Heart right ventricle (tissue), 16 donors: ENCODE data around the gene POGZ. TPM values are rescaled to one million over a fixed set of nuclear protein-coding genes. Genes with fewer than 3 reads are reported as not detected.
"Not testable (repeated sequence)": the region's sequence is repeated elsewhere in the genome, so short reads cannot be mapped to it uniquely, and the experiment has no call there.

Experiments
- ATAC-seq, 8 donors: fragments of 200-7000 bp; cut with Tn5 transposase; one replicate each; pipeline ENCODE4 v1.9.1; 2020; ENCODE audit warnings: mild to moderate bottlenecking in 8 of 8, moderate library complexity in 8 of 8, moderate number of reproducible peaks in 1 of 8
- DNase-seq, 2 donors: peaks; one replicate each; pipeline ENCODE4 v3.0.0-alpha.2; 2020
- H3K27ac ChIP-seq, 10 donors: fragments of 200-600 bp; sonication (generic) in 2 of 10; one replicate each; pipeline versions ENCODE4 v1.5.0 to v1.8.0; 2020 to 2022; ENCODE audit warnings: mild to moderate bottlenecking in 3 of 10
- H3K27me3 ChIP-seq, 7 donors: fragments of 200-600 bp; one replicate each; pipeline ENCODE4 v1.8.0; 2021 to 2022; ENCODE audit warnings: mild to moderate bottlenecking in 2 of 7
- H3K36me3 ChIP-seq, 9 donors: fragments of 200-600 bp; sonication (generic) in 1 of 9; one replicate each; pipeline versions ENCODE4 v1.5.0 to v1.8.0; 2020 to 2022; ENCODE audit warnings: mild to moderate bottlenecking in 2 of 9
- H3K4me1 ChIP-seq, 9 donors: fragments of 200-600 bp; sonication (generic) in 1 of 9; one replicate each; pipeline versions ENCODE4 v1.5.0 to v1.8.0; 2020 to 2022; ENCODE audit warnings: mild to moderate bottlenecking in 4 of 9
- H3K4me3 ChIP-seq, 10 donors: fragments of 200-600 bp; sonication (generic) in 2 of 10; one replicate each; pipeline versions ENCODE4 v1.5.0 to v1.8.0; 2020 to 2022; ENCODE audit warnings: mild to moderate bottlenecking in 7 of 10, moderate library complexity in 2 of 10
- H3K9me3 ChIP-seq, 11 donors: fragments of 200-600 bp in 10 of 11; sonication (generic) in 2 of 11; one replicate each; pipeline versions ENCODE4 v1.5.0 to v1.8.0; 2013 to 2022; ENCODE audit warnings: mild to moderate bottlenecking in 2 of 11, control low read depth in 1 of 11, moderate library complexity in 1 of 11
- CTCF ChIP-seq, 9 donors: fragments of 200-600 bp; sonication (generic) in 2 of 9; IDR thresholded peaks; one replicate each; pipeline versions ENCODE4 v1.5.0 to v1.8.0; 2021 to 2022; ENCODE audit warnings: antibody characterized with exemption in 9 of 9, mild to moderate bottlenecking in 5 of 9, moderate library complexity in 1 of 9
- WGBS, 2 donors: extraction: QIAGEN DNeasy Blood & Tissue Kit; methylation state at CpG; one replicate each; pipeline ENCODE4 v1.1.7; 2013; ENCODE audit warnings: inconsistent platforms in 1 of 2; 5-methylcytosine and 5-hydroxymethylcytosine counted together
- intact Hi-C, 10 donors: fragments of 100-400 bp; cut with DNase I; formaldehyde crosslinking; loops; one replicate each; pipeline versions ENCODE4 v1.11.1 to v1.14.2; 2022
- polyA plus RNA-seq, 2 donors: library from polyadenylated mRNA; stranded (reverse); fragments of 200-250 nt; gene quantifications; one replicate each; pipeline ENCODE4 v1.2.3, GENCODE V29; 2013
- total RNA-seq, 10 donors: library from RNA; stranded (reverse); fragmentation: NEBNext Ultra II Directional in 3 of 10; extraction: Animal tissue kit (Norgen Biotek cat#: 25700) in 3 of 10; gene quantifications; one replicate each; pipeline versions ENCODE4 v1.2.1 to v1.2.4, GENCODE V29; 2021 to 2023
- donor health status: Arrhythmogenic right ventricular cardiomyopathy.
- donor health status: ischemic (EF 13 %, LVEDD 7.1; RV severe dilation, severe dysfunction).
- donor health status: healthy with polysubstance abuse.
- donor health status: DM: no; HTN: yes; CAD: no.
- donor health status: DM: no; HTN: no; CAD: no.
- donor health status: ischemic (EF 25% LVEDD 6.9; RV normal size, moderate dysfunction).
- donor health status: ischemic (EF 25% LVEDD 5.7; RV mildly dilated, moderate dysfunction).
- donor health status: healthy.
- donor health status: DM: yes; HTN: yes; CAD: no.
- donor health status: Ischemic cardiomyopathy.
- donor health status: ischemic (EF 35%, LVEDD 5.7; RV mildly dilated, moderate dysfunction).
- donor health status: nonischemic (EF 11% LVEDD 7.7; RV severe dilation, severe dysfunction).
- donor health status: DM: yes; HTN: yes; CAD: no.
- donor health status: PGD.
- donor health status: ischemic (EF 29% LVEDD 5.4; RV normal size, mild dysfunction).
- donor health status: nonischemic (EF 23%, LVEDD 6.1; RV moderate dilation, normal function).

POGZ gene
- total and polyA plus RNA-seq, 12 donors: 8.2 to 58.6 (median 47.4) TPM

DNA sequence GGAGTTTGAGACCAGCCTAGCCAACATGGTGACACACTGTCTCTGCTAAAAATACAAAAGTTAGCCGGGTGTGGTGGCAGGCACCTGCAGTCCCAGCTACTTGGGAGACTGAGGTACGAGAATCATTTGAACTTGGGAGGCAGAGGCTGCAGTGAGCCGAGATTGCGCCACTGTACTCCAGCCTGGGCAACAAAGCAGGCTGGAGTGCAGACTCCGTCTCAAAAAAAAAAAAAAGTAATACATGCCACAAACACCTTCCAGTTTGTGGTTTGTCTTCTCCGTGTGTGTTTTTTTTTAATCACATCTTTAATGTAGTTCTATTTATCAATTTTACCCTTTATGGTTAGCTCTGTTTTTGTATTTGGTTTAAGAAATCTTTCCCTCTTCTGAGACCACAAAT, 22.3 kb downstream of the POGZ start:
- TF ChIP-seq CTCF (IDR thresholded peaks at IDR 0.05): no peak
- DNase-seq: no peak
- ATAC-seq: no peak
- H3K27me3 ChIP-seq: no peaks in the 10 kb centered on the region
- H3K4me3 ChIP-seq: no peak overlapping the region
- peaks cover 0 to 54% (median 32%) of the 10 kb centered on the region in 9 donors for H3K4me1 ChIP-seq
- intact Hi-C loops: no loop called here
- H3K9me3 ChIP-seq: no peaks in the 10 kb centered on the region
- 81 to 85% methylated on average over 6 of the region's 6 CpGs for WGBS, 2 donors
- no peak overlapping the region for H3K27ac ChIP-seq
- peaks cover 0 to 75% (median 10%) of the 10 kb centered on the region in 9 donors for H3K36me3 ChIP-seq

- no peak for TF ChIP-seq CTCF (IDR thresholded peaks at IDR 0.05)
- ATAC-seq (no peak), DNase-seq (no peak)
- Histone ChIP-seq H3K4me1 (peaks cover 0 to 44% (median 26%) of the 10 kb centered on the region in 9 donors), H3K27me3 (no peaks in the 10 kb centered on the region), H3K9me3 (no peaks in the 10 kb centered on the region), H3K4me3 (no peak overlapping the region), H3K27ac (no peak overlapping the region), H3K36me3 (peaks cover 0 to 64% (median 2%) of the 10 kb centered on the region in 9 donors)
- intact Hi-C loops: no loop called here
- 90 to 94% methylated on average over 3 of the region's 3 CpGs for WGBS, 2 donors
Measured at GRCh38 chr1:151435174-151435573, 24.1 kb downstream of the POGZ start.

DNA sequence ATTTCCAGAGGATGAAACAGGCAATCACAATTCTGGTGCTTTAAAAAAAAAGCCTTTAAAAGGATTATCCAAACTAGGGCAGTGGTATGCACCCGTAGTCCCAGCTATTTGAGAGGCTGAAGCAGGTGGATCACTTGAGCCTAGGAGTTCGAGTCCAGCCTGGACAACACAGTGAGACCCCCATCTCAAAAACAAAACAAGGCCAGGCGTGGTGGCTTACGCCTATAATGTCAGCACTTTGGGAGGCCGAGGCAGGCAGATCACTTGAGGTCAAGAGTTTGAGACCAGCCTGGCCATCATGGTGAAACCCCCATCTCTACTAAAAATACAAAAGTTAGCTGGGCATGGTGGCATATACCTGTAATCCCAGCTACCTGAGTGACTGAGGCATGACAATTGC, 25.5 kb downstream of the POGZ start:
- intact Hi-C loops, ATAC-seq, H3K9me3 ChIP-seq, H3K27me3 ChIP-seq, DNase-seq, H3K27ac ChIP-seq, H3K4me3 ChIP-seq: not testable (repeated sequence)
- Histone ChIP-seq H3K4me1 (peaks cover 0 to 32% (median 13%) of the 10 kb centered on the region in 9 donors), H3K36me3 (peaks cover 0 to 64% (median 8%) of the 10 kb centered on the region in 9 donors)
- WGBS, 2 donors: 94 to 95% methylated on average over 5 of the region's 5 CpGs

GRCh38 chr1:151428068-151428467, 31.2 kb downstream of the POGZ start:
- ATAC-seq: no peak
- peaks cover 0 to 82% (median 49%) of the 10 kb centered on the region in 9 donors for H3K36me3 ChIP-seq
- intact Hi-C loops: no loop called here
- H3K4me3 ChIP-seq: no peak overlapping the region
- no peaks in the 10 kb centered on the region for H3K27me3 ChIP-seq
- DNase-seq: no peak
- no peak for TF ChIP-seq CTCF (IDR thresholded peaks at IDR 0.05)
- no peaks in the 10 kb centered on the region for H3K9me3 ChIP-seq
- H3K27ac ChIP-seq: no peak overlapping the region
- WGBS, 2 donors: 94% methylated on average over 7 of the region's 7 CpGs
- H3K4me1 ChIP-seq: peaks cover 0 to 7% (median 0%) of the 10 kb centered on the region in 9 donors

- 48 to 52% methylated on average over 2 of the region's 2 CpGs for WGBS, 2 donors
- intact Hi-C loops: no loop called here
Measured at GRCh38 chr1:151425103-151425502, 34.2 kb downstream of the POGZ start.

More at GRCh38 chr1:151425103-151425502, 34.2 kb downstream of the POGZ start:
- ATAC-seq (no peak), DNase-seq (no peak)
- no peak overlapping the region for H3K4me3 ChIP-seq
- H3K9me3 ChIP-seq: no peaks in the 10 kb centered on the region
- no peaks in the 10 kb centered on the region for H3K27me3 ChIP-seq
- no peak for TF ChIP-seq CTCF (IDR thresholded peaks at IDR 0.05)
- H3K36me3 ChIP-seq: peaks cover 0 to 100% (median 75%) of the 10 kb centered on the region in 9 donors
- H3K27ac ChIP-seq: no peak overlapping the region
- peaks cover 0 to 7% (median 0%) of the 10 kb centered on the region in 9 donors for H3K4me1 ChIP-seq
